ENCODE data around the gene ZNF684.

DNA sequence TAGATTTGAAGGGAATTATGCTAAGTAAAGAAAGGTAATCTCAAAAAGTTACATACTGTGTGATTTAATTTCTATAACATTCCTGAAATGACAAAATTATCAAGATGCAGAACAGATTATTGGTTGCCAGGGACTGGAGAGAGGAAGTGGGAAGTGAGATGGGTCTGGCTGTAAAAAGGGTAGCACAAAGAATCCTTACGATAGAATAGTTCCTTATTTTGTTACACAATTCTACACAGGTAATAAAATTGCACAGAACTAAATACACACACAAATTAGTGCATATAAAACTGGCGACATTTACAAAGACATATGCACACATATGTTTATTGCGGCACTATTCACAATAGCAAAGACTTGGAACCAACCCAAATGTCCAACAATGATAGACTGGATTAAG, 33.5 kb downstream of the ZNF684 start:
- TF ChIP-seq, protein P1, sequence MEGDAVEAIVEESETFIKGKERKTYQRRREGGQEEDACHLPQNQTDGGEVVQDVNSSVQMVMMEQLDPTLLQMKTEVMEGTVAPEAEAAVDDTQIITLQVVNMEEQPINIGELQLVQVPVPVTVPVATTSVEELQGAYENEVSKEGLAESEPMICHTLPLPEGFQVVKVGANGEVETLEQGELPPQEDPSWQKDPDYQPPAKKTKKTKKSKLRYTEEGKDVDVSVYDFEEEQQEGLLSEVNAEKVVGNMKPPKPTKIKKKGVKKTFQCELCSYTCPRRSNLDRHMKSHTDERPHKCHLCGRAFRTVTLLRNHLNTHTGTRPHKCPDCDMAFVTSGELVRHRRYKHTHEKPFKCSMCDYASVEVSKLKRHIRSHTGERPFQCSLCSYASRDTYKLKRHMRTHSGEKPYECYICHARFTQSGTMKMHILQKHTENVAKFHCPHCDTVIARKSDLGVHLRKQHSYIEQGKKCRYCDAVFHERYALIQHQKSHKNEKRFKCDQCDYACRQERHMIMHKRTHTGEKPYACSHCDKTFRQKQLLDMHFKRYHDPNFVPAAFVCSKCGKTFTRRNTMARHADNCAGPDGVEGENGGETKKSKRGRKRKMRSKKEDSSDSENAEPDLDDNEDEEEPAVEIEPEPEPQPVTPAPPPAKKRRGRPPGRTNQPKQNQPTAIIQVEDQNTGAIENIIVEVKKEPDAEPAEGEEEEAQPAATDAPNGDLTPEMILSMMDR (optimal IDR thresholded peaks at IDR 0.05 in 1 of 3, IDR thresholded peaks at IDR 0.05 in 1 of 3, conservative IDR thresholded peaks at IDR 0.05 in 1 of 3; ENCODE audit: extremely low read depth in 1 of 3, insufficient read depth in 2 of 3, low read length in 3 of 3) = no peak
- no peak for TF ChIP-seq EZH2 (IDR thresholded peaks at IDR 0.05; ENCODE audit: low read length)

All from keratinocyte (primary cell).